Memory B cell (primary cell): Measurements from ENCODE around the gene WASL.
"Not testable (repeated sequence)": the region's sequence is repeated elsewhere in the genome, so short reads cannot be mapped to it uniquely, and the experiment has no call there.

ENCODE experiments used
- ATAC-seq: fragments of 150-1000 bp; cut with Tn5 transposase; 2 replicates; pipeline ENCODE4 v1.10.0; 2021; ENCODE audit warnings: low read depth, mild to moderate bottlenecking, moderate library complexity
- DNase-seq, 2 donors: peaks; one replicate each; pipeline ENCODE4 v3.0.0; 2022; ENCODE audit warnings: low spot score in 2 of 2
- H3K27ac Mint-ChIP-seq: one replicate; pipeline ENCODE4 v1.8.0; 2022; ENCODE audit warnings: mild to moderate bottlenecking, moderate library complexity, mixed read lengths
- H3K27me3 Mint-ChIP-seq: one replicate; pipeline ENCODE4 v1.8.0; 2022; ENCODE audit warnings: mixed read lengths
- H3K36me3 Mint-ChIP-seq: one replicate; pipeline ENCODE4 v1.8.0; 2022; ENCODE audit warnings: mild to moderate bottlenecking, mixed read lengths
- H3K4me1 Mint-ChIP-seq: one replicate; pipeline ENCODE4 v1.8.0; 2022; ENCODE audit warnings: mixed read lengths
- H3K4me3 Mint-ChIP-seq: one replicate; pipeline ENCODE4 v1.8.0; 2022; ENCODE audit warnings: mild to moderate bottlenecking, moderate library complexity, mixed read lengths
- H3K9me3 Mint-ChIP-seq: one replicate; pipeline ENCODE4 v1.8.0; 2022; ENCODE audit warnings: mixed read lengths

The WASL gene

GRCh38 chr7:123748734-123749536 is at the start of gene WASL:
Gene WASL, minus strand, starts transcription at chr7:123749003. Its CDS starts 269 bp downstream, at chr7:123748734.
- Mint-ChIP-seq H3K4me3 (peak within 1 kb of the TSS; percentile 88), H3K4me1 (peaks cover 31% of the 10 kb centered on the region), H3K36me3 (no peaks in the 10 kb centered on the region), H3K27ac (peak within 1 kb of the TSS; percentile 76), H3K27me3 (no peaks in the 10 kb centered on the region), H3K9me3 (no peaks in the 10 kb centered on the region)
- DNase-seq (peak; percentile 83 to 89), ATAC-seq (peak; percentile 82)

DNA sequence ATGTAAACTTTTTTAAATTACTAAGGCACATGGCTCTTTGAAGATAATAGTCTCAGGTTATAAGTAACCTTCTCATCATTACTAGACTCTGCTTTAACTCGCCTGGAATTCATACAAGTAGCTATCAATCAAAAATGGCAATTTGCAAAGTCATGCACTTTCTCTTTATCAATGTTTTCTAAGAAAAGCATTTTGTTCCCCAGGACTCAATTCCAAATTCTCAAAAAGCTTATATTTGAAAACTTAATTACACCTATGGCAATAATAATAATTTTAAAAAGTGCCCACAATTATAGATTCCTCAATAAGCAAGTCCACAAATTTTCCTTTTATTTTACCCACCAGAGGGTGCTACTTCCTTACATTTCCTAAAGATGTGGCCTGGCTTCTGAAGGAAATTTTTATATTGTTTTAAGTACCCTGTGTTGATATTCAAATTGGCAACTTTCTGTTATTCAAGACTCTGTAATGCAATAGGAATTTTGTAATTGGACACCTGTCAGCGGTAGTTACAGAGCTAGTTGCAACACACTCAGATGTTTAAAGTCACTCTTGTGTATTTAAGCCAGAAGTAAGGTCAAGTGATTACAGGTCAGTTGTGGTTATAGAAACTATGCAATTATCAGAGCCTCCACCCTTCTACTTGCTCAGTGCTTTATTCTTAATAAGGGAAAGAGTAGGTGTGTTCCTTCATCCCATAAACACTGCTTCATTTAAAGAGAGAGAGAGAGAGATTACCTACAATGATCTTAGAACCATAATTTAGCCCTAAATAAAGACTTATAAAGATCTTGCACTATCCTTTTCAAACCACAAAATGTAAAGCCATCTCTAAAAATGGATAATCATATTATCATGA is 49.1 kb upstream of the WASL start:
- ATAC-seq: no peak
- DNase-seq: no peak
- Mint-ChIP-seq H3K27me3 (peaks cover 2% of the 10 kb centered on the region), H3K9me3 (peaks cover 1% of the 10 kb centered on the region), H3K4me1 (no peaks in the 10 kb centered on the region), H3K36me3 (no peaks in the 10 kb centered on the region), H3K4me3 (no peak overlapping the region), H3K27ac (no peak overlapping the region)

- no peaks in the 10 kb centered on the region for H3K36me3 Mint-ChIP-seq
- H3K27me3 Mint-ChIP-seq: peaks cover 2% of the 10 kb centered on the region
- no peak overlapping the region for H3K4me3 Mint-ChIP-seq
- no peak overlapping the region for H3K27ac Mint-ChIP-seq
- DNase-seq (no peak), ATAC-seq (no peak)
- H3K4me1 Mint-ChIP-seq: peaks cover 2% of the 10 kb centered on the region
- peaks cover 1% of the 10 kb centered on the region for H3K9me3 Mint-ChIP-seq
Observed at GRCh38 chr7:123796568-123796967, 47.8 kb upstream of the WASL start.

GRCh38 chr7:123795917-123796316 is 47.1 kb upstream of the WASL start:
- no peak for ATAC-seq

DNA sequence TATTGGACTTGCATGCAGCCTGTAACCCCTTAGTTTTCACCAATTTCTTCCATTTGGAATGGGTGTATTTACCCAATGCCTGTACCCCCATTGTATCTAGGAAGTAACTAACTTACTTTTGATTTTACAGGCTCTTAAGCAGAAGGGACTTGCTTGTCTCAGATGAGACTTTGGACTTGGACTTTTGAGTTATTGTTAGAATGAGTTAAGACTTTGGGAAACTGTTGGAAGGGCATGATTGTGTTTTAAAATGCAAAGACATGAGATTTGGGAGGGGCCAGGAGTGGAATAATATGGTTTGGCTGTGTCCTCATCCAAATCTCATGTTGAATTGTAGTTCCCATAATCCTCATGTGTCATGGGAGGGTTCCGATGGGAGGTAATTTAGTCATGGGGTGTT is 46.3 kb upstream of the WASL start:
- H3K4me3 Mint-ChIP-seq, H3K27me3 Mint-ChIP-seq: not testable (repeated sequence)

More at GRCh38 chr7:123795917-123796316, 47.1 kb upstream of the WASL start:
- no peak overlapping the region for H3K4me3 Mint-ChIP-seq
- no peak for DNase-seq
- peaks cover 2% of the 10 kb centered on the region for H3K27me3 Mint-ChIP-seq
- no peak overlapping the region for H3K27ac Mint-ChIP-seq
- no peaks in the 10 kb centered on the region for H3K36me3 Mint-ChIP-seq
- peaks cover 1% of the 10 kb centered on the region for H3K9me3 Mint-ChIP-seq
- peaks cover 2% of the 10 kb centered on the region for H3K4me1 Mint-ChIP-seq

GRCh38 chr7:123792547-123792946 is 43.7 kb upstream of the WASL start:
- ATAC-seq (no peak), DNase-seq (no peak)
- Mint-ChIP-seq H3K9me3 (peaks cover 1% of the 10 kb centered on the region), H3K4me1 (peaks cover 2% of the 10 kb centered on the region), H3K27me3 (peaks cover 2% of the 10 kb centered on the region), H3K27ac (no peak overlapping the region), H3K36me3 (no peaks in the 10 kb centered on the region), H3K4me3 (no peak overlapping the region)

More for the DNA sequence above, 46.3 kb upstream of the WASL start:
- not testable (repeated sequence) for H3K36me3 Mint-ChIP-seq, DNase-seq, H3K27ac Mint-ChIP-seq, ATAC-seq, H3K9me3 Mint-ChIP-seq, H3K4me1 Mint-ChIP-seq

DNA sequence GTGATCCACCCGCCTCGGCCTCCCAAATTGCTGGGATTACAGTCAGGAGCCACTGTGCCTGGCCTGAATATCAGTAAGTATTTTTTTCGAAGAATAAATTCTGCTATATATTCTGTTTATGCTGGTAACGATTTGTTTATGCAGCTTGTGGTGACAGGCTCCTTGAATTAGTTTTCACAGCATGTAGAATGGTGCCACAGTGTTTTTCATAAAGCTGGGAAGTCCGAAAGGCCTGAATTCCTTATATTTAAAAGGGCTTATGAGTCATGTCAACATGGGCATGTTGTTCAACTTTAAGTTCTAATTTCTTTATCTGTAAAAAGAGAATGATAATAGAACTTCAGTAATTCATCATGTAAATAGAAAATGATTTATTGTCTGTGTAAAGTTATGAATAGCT is 42.2 kb upstream of the WASL start:
- Mint-ChIP-seq H3K4me3 (no peak overlapping the region), H3K27me3 (peaks cover 2% of the 10 kb centered on the region), H3K4me1 (peaks cover 2% of the 10 kb centered on the region), H3K36me3 (no peaks in the 10 kb centered on the region), H3K9me3 (no peaks in the 10 kb centered on the region), H3K27ac (no peak overlapping the region)
- DNase-seq (no peak), ATAC-seq (no peak)

- Mint-ChIP-seq H3K27me3 (peaks cover 2% of the 10 kb centered on the region), H3K9me3 (no peaks in the 10 kb centered on the region), H3K4me1 (peaks cover 2% of the 10 kb centered on the region), H3K36me3 (no peaks in the 10 kb centered on the region), H3K4me3 (no peak overlapping the region), H3K27ac (no peak overlapping the region)
- no peak for DNase-seq
- ATAC-seq: no peak
Observed at GRCh38 chr7:123789817-123790216, 41.0 kb upstream of the WASL start.

DNA sequence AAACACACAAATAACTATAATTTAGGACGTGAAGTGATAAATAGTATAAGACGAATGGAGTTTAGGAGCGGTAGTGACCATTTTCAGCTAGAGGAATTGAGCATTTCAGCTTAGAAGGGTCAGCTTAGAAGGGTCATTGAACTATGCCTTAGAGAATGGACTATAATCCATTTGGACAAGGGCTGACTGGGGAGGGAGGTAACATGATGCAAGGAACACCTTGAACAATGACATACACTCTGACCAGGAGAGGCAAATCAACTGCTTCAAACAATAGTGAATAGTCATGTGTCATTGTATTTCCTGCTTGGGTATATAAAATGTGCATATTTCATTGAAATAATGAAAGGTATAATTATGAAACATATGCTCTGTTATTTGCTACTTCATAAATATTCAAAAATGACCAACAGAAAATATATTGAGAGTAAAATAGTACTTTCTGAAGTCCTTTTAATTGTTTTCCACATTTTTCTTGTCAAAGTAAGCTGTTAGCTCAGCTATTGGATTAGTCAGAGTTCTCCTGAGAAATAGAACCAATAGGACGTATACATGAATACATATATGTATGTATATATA is 40.5 kb upstream of the WASL start:
- Mint-ChIP-seq H3K9me3 (no peaks in the 10 kb centered on the region), H3K27ac (no peak overlapping the region), H3K4me3 (no peak overlapping the region), H3K4me1 (peaks cover 2% of the 10 kb centered on the region), H3K27me3 (peaks cover 2% of the 10 kb centered on the region), H3K36me3 (no peaks in the 10 kb centered on the region)
- DNase-seq: no peak
- no peak for ATAC-seq

DNA sequence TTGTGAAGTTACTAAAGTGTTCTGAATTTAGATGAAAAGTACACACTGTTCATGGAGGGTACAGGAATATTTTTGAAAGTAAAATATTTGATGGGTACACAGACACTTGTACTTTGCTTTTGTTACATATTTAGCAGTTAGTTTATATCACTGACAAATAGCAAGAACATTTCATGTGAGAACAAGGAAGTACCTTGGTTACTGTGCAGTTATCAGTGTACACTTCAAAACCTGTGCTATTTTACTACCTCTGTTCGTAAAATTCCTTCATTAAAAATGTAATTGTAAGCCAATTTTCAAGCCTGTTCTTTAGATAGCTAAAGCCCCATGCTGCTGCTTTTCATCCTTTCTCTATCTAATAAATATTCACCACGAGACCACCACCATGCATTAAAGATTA is 39.8 kb upstream of the WASL start:
- H3K9me3 Mint-ChIP-seq: no peaks in the 10 kb centered on the region
- no peak overlapping the region for H3K27ac Mint-ChIP-seq
- H3K27me3 Mint-ChIP-seq: no peaks in the 10 kb centered on the region
- H3K4me1 Mint-ChIP-seq: peaks cover 2% of the 10 kb centered on the region
- no peaks in the 10 kb centered on the region for H3K36me3 Mint-ChIP-seq
- ATAC-seq (no peak), DNase-seq (no peak)
- H3K4me3 Mint-ChIP-seq: no peak overlapping the region

DNA sequence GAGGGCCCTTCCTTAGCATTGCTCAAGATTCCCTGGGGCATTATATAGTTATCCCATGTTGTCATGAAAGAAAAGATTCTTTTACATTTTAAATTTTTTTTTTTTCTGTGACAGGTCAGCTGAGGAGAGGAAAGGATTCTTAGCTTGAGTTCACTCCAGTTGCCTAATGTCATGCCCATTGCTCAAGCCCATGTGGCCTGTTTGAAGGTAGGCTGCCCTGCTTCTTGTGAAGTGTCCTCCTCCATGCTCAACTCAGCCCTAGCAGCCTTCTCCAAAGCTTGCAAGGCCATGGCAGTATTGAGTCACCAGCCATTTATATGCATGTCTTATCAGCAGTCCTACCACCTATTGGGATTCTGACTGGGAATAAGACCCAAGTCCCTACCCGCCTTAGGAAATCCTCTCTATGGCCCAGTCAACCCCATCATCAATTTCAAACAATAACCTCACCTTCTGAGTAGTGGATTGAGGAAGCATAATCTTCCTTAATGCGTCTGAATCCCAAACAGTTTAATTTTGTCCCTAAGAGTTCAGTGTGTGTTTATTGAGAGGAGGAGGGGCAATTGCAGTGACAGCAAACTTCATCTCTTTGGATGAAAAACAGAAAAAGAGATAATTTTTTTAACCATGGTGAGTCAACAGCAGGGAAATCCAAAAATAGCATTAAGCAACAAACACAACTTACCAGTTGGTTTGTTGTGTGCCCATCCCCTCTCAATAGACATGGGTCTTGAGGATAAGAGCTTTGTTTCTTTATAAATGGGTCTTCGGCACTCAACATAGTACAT is 38.6 kb upstream of the WASL start:
- H3K36me3 Mint-ChIP-seq: no peaks in the 10 kb centered on the region
- no peaks in the 10 kb centered on the region for H3K4me1 Mint-ChIP-seq
- no peak for ATAC-seq
- H3K27ac Mint-ChIP-seq: no peak overlapping the region
- no peaks in the 10 kb centered on the region for H3K9me3 Mint-ChIP-seq
- no peaks in the 10 kb centered on the region for H3K27me3 Mint-ChIP-seq
- DNase-seq: no peak
- H3K4me3 Mint-ChIP-seq: no peak overlapping the region

DNA sequence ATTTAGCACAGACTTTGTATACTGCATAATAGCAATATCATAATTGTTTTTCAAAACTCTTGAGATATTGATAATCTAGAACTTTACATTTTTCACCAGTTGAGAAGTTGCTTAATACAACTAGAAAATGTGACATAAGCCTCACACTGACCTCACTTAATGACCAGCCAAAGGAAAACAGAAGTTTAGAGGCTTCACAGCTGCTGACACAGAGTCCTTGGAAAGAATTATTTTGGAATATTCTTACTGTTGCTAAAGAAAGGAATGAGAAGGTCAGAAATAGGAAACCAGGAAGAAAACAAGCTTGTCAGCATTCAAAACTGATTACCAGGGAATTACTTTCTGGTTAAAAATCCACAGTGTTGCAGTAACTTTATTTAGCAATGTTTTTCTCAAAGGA is 35.5 kb upstream of the WASL start:
- DNase-seq (no peak), ATAC-seq (no peak)
- Mint-ChIP-seq H3K27ac (no peak overlapping the region), H3K9me3 (no peaks in the 10 kb centered on the region), H3K4me3 (no peak overlapping the region), H3K4me1 (no peaks in the 10 kb centered on the region), H3K36me3 (no peaks in the 10 kb centered on the region), H3K27me3 (no peaks in the 10 kb centered on the region)

GRCh38 chr7:123783820-123784219 is 35.0 kb upstream of the WASL start:
- no peaks in the 10 kb centered on the region for H3K4me1 Mint-ChIP-seq
- H3K36me3 Mint-ChIP-seq: no peaks in the 10 kb centered on the region

More at GRCh38 chr7:123783820-123784219, 35.0 kb upstream of the WASL start:
- no peak for ATAC-seq
- Mint-ChIP-seq H3K27me3 (no peaks in the 10 kb centered on the region), H3K27ac (no peak overlapping the region), H3K9me3 (no peaks in the 10 kb centered on the region), H3K4me3 (no peak overlapping the region)
- DNase-seq: no peak
